GM12801 (cell line): ENCODE results near the gene ALOX12B.
A peak's percentile ranks its signal among the peaks of the same experiment; 100 is the strongest.

Experiments used
- TF ChIP-seq, protein P1 (sequence below): IDR thresholded peaks from one replicate; pipeline ENCODE4 v1.5.1; 2011; ENCODE audit warnings: control low read depth; ENCODE audit not compliant: insufficient read length; ENCODE audit errors: extremely low read depth

The ALOX12B gene

DNA sequence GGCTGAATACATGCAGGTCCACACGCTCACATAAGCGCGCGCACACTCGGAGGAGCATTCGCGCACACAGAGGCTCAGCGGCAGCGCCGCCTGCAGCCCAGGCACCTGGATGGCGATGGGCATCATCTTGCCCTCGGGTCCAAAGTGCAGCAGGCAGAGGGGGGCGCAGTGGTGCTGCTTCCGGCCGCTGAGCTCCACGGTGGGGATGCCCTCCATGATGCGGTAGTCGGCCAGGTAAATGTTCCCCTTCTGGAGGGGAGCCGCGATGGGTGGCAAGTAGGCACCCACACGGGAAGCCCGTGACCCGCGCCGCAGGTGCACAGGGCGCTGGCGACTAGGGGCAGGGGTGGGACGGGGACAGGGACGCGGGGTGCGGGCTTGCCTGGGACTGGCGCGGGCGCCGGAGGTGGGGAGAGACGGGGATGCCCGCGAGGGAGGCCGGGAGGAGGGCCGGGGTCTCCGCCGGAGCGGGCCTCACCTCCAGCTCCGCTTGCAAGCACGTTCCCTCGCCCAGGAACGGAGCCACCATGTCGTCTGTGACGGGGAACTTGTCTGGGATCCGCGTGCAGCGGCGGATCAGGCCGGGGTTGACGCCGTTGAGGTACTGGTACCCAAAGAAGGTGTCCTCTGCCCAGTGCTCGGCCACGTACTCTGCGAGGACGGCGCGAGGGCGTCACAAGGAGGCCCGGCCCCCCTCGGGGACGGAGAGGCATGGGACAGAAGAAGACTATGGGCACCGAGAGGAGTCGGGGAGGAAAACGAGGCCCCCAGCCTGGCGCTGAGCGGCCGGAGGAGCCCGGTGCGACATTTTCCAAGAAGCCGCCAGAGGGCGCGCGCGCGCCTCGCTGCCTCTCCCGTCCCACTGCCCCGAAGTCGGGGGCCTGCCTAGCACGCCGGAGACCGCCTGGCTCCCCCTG lies 8.0 kb downstream of the ALOX12B start:
- TF ChIP-seq, protein P1, sequence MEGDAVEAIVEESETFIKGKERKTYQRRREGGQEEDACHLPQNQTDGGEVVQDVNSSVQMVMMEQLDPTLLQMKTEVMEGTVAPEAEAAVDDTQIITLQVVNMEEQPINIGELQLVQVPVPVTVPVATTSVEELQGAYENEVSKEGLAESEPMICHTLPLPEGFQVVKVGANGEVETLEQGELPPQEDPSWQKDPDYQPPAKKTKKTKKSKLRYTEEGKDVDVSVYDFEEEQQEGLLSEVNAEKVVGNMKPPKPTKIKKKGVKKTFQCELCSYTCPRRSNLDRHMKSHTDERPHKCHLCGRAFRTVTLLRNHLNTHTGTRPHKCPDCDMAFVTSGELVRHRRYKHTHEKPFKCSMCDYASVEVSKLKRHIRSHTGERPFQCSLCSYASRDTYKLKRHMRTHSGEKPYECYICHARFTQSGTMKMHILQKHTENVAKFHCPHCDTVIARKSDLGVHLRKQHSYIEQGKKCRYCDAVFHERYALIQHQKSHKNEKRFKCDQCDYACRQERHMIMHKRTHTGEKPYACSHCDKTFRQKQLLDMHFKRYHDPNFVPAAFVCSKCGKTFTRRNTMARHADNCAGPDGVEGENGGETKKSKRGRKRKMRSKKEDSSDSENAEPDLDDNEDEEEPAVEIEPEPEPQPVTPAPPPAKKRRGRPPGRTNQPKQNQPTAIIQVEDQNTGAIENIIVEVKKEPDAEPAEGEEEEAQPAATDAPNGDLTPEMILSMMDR = no peak

DNA sequence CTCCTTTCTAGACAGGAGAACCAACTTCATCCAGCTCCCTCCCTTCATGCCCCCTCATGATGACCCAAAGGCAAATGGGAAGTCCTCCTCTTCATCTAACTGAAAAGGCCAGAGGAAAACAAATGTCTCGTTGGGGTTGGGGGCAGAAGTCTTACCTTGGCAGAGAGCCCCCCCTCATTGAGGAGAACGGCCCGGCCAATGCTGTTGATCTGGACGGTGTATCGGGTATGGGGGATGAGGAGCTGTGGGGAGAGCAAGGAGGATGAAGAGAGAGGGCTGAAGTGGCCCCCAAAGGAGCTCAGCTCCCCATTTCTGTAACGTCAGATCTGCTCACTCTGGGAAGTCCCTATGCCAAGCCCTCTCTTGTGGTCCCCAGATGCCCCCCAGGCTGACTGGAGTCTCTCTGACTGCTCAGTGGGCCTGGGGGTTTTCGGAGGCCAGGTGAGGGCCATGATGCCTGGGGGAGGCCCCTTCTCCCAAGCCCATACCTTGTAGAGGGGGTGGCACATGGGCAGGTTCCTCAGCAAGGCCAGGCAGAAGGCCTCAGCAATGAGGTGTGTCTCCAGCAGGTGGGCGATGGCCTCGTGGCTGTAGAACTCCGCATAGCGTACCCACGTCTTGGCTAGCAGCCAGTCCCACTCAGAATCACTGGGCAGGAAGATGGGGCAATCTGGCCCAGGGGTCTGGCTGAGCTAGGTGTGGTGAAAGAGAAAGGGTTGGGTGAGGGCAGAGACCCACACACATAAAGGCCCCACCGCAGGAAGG lies 10.8 kb downstream of the ALOX12B start:
- TF ChIP-seq, protein P1 = no peak

DNA sequence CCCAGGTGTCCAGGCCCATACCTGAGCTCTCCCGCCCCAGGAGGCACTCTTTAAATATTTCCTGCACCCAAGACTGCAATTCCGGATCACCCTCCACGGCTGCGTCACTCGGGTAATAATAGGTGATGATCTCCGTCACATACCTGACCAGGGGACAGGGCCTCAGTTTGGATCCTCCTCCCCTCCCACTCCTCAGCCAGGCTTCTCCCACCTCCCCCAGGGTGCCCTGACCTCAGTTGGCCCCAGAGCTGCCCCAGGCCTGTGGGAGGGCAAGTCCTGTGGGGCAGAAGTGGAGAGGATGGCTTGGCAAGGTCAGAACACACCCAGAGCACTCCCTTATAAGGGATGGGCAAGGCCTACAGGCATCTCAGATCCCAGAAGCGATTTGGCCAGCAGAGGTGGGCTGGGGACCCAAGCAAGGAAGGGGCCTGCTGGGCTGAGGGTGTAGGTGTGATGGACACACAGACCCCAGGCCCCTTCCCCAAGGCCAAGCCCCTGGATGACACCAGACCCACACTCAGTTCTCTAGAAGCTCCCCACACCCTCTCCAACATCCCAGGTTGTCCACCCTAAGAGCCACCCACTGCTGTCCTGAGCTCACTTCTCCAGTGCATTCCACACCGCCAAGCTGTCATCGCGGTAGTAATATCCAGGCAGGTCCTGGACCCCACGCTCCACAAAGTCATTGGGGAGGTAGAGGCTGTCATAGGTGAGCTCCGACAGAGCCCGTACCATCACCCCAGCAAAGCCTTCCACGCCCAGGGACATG lies 11.8 kb downstream of the ALOX12B start:
- TF ChIP-seq, protein P1 = no peak

DNA sequence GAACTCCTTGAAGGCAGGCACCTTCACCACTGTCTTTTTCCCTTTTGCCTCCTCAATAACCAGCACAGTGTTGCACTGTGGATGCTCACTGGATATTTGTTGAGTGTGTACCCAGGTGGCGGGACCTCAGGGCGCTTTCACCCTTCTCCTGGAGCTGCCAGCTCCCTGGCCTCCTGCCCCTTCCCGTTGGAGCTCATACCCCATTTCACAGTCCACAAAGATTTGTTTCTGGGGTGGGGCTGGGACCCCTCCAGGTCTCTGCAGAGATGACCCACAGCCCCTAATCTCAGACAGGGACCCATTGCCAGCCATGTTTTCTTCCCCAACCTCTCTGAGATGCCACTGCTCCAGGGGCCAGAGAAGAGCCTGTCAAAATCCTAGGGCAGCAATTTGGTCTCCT lies 12.4 kb downstream of the ALOX12B start:
- TF ChIP-seq, protein P1 = no peak

DNA sequence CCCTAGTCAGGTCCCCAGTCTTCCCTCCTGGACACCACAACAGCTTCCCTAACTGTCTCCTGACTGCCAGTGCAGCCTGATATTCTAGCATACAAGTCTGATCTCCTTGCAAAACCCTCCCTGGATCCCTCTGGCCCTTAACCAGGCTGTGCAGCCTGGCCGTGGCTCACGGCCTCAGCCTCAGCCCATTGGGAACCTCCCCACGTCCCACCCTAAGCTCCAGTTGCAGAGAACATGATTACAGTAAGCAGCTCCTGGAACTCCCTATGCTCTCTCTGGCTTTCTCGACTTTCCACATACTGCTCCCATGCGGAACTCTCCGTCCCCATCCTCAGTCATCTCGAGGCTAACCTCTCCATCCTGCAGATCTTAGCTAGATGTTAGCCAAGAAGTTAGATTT lies 13.0 kb downstream of the ALOX12B start:
- TF ChIP-seq, protein P1 = no peak

DNA sequence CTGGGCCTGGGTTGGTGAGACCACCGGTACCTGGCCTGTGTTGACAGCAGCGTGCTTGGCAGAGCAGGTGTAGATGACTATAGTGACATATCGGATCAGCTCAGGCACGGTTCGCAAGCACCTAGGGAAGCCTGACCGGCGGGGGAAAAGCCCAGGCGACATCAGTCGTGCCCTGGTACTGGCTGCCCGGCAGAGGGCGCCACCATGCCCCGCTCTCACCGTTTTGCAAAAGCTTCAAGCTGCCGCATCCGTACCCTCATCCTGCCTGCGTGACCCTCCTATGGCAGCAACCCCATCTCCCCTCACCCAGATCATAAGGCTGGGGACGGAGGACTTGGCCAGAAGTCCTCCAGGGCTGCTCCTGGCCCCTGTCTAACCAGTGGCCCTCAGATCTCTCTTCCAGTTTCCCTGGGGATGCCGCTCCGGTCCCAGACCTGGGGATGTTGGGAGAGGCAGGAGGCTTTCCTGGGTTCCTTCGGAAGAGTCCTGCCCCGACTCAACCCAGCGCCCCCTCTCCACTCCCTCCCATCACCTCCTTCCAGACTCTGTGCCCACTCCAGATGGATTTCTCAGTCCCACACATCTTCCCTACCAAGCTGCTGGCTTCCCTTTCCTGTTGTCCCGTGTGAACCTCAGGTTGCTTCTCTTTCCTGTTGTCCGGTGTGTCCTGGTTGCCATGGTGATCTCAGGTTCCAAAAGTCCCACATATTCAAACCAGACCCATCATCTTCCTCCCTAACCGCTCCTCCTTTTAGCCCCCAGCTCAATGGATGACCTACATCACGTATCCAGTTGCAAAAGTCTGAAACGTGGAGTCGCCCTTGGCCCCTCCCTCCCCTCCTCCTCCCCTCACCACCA lies 13.7 kb downstream of the ALOX12B start:
- TF ChIP-seq, protein P1 = peak; percentile 31
